Activated CD4-positive, alpha-beta T cell treated with anti-CD3 and anti-CD28 coated beads, Interleukin-2, Interleukin-6, amounts not matched to agents 100 ng/mL and 50 ng/mL, durations not matched to agents 16 hours and 8 hours (primary cell): ENCODE measurements around the gene TAF6.

Source experiments
- DNase-seq: peaks from one replicate; pipeline ENCODE4 v3.0.0-alpha.2; 2020

TAF6 gene

GRCh38 chr7:100064162-100064561, 55.0 kb downstream of the TAF6 start:
- no peak for DNase-seq

DNA sequence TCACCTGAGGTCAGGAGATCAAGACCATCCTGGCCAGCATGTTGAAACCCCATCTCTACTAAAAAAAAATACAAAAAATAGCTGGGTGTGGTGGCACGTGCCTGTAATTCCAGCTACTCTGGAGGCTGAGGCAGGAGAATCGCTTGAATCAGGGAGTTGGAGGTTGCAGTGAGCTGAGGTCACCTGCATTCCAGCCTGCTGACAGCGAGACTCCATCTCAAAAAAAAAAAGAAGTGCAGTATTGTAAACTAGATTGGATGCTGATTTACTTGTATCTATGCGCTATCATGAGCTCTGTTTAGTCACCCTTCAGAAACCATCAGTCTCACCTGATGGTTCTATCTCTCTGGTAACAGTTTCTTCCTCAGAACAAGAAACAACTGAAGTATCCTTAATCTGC, 55.8 kb downstream of the TAF6 start:
- DNase-seq = no peak

- DNase-seq = no peak
Observed at GRCh38 chr7:100061518-100062193, 57.5 kb downstream of the TAF6 start.

DNA sequence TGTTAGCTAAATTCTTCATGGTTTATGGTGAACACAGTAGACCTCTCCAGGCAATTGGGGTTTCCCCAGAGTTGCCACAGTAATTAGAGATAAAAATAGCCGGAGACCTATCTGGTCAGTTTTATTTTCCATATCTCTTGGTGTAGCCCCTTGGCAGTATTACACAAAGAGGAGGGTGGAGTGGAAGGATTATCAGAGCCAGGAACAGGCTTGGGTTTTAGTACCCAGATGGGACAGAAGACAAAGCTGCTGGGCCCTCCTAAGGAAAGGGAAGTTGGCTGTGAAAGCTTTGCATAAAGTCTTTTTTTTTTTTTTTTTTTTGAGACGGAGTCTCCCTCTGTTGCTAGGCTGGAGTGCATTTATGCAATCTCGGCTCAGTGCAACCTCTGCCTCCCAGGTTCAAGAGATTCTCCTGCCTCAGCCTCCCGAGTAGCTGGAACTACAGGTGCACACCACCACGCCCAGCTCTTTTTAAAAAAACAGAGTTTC, 59.9 kb downstream of the TAF6 start:
- no peak for DNase-seq
